Measurements from ENCODE around the gene CMTM7.

DNA sequence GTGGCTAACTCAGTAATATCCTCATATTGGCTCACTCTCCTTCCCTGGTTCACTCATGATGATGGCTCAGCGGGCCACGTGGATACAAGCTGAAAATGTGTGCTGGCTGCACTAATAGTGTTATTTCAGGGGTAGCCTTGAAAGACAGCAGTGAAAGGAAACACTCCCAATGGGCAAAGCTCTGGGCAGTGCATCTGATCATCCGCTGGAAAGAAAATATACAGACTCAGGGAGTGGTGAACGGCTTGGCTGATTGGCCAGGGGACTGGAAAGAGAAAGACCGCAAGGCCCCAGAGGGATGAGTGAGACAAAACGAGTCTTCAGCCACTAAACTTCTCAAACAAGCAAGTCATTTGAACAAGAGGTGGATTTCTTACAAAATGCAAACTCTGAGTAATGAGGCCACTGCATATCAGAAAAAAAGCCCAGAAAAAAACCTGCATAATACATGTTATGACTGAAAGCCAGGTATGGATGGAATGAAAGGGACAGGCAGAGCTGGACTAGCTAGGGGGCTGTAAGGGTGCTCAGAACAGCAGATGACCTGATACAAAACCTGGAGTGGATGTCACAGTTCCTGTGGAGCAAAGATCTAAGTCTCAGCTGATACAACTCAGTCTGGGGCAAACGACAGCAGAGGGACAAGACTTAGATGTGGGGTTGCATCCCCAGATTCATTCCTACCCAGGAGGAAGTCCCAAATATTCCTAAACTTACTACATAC is 77.7 kb downstream of the CMTM7 start:
- TF ChIP-seq, protein P1, sequence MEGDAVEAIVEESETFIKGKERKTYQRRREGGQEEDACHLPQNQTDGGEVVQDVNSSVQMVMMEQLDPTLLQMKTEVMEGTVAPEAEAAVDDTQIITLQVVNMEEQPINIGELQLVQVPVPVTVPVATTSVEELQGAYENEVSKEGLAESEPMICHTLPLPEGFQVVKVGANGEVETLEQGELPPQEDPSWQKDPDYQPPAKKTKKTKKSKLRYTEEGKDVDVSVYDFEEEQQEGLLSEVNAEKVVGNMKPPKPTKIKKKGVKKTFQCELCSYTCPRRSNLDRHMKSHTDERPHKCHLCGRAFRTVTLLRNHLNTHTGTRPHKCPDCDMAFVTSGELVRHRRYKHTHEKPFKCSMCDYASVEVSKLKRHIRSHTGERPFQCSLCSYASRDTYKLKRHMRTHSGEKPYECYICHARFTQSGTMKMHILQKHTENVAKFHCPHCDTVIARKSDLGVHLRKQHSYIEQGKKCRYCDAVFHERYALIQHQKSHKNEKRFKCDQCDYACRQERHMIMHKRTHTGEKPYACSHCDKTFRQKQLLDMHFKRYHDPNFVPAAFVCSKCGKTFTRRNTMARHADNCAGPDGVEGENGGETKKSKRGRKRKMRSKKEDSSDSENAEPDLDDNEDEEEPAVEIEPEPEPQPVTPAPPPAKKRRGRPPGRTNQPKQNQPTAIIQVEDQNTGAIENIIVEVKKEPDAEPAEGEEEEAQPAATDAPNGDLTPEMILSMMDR (IDR thresholded peaks at IDR 0.05) = no peak
- TF ChIP-seq POLR2A (IDR thresholded peaks at IDR 0.05) = no peak

Measured in thyroid gland (tissue), 4 donors.